ENCODE measurements around the gene YIF1A. TPM values are rescaled to one million over a fixed set of nuclear protein-coding genes. Genes with fewer than 3 reads are reported as not detected.

The YIF1A gene
- total and polyA plus RNA-seq, 2 donors (not counting 3 experiments of a cell fraction or from before 2014, with no cell fraction given): 104 to 271 TPM

- Histone ChIP-seq H2AFZ (ENCODE audit: low read depth, low read length) (no peak overlapping the region), H3K4me2 (ENCODE audit: insufficient read depth, low read length) (no peak overlapping the region), H3K36me3 (ENCODE audit: control insufficient read depth in 2 of 2, extremely low read depth in 1 of 2, insufficient read depth in 2 of 2, low read length in 2 of 2) (peaks cover 14 to 40% of the 10 kb centered on the region in 2 experiments), H3K9me1 (replicated peaks; ENCODE audit: control insufficient read depth, extremely low read depth, insufficient read depth, low read length) (no peaks in the 10 kb centered on the region), H3K4me3 (replicated peaks in 1 of 3; ENCODE audit: insufficient read depth in 1 of 3, low read depth in 1 of 3, low read length in 3 of 3) (no peak overlapping the region), H3K79me2 (ENCODE audit: control insufficient read depth, insufficient read depth, low read length) (peaks cover 4% of the 10 kb centered on the region), H3K4me1 (ENCODE audit: control insufficient read depth, extremely low read depth, insufficient read depth, low read length) (no peaks in the 10 kb centered on the region), H3K27ac (ENCODE audit: insufficient read depth, low read depth, low read length) (no peak overlapping the region), H3K27me3 (ENCODE audit: control insufficient read depth in 2 of 2, insufficient read depth in 2 of 2, low read length in 2 of 2) (peaks cover 0 to 4% of the 10 kb centered on the region in 2 experiments), H4K20me1 (replicated peaks; ENCODE audit: control insufficient read depth, extremely low read depth, insufficient read depth, low read length) (no peaks in the 10 kb centered on the region), H3K9me3 (replicated peaks; ENCODE audit: control insufficient read depth, insufficient read depth, low read length) (no peaks in the 10 kb centered on the region), H3K9ac (replicated peaks; ENCODE audit: extremely low read depth, insufficient read depth, low read length) (no peak overlapping the region)
- dilution Hi-C loops (cut with MboI; ENCODE audit: extremely low pct_ligation_motif_present, low sequenced_read_pairs): no loop called here
- DNase-seq (ENCODE audit: low read depth, low spot score) (no peak), FAIRE-seq (no peak)
- POLR2A ChIA-PET: no interaction called here
- intact Hi-C loops (cut with micrococcal nuclease): no loop called here
- CTCF ChIA-PET: no interaction called here
- TF ChIP-seq MYC (IDR thresholded peaks at IDR 0.05; ENCODE audit: low read depth, low read length): no peak
- TF ChIP-seq JUN (IDR thresholded peaks at IDR 0.05; ENCODE audit: borderline replicate concordance, insufficient read depth, insufficient read length, low read depth): no peak
- BruUV-seq (replicated peaks): no TSS peak
These were observed 12.8 kb downstream of the YIF1A start for GRCh38 chr11:66275984-66276612.

GRCh38 chr11:66275396-66275795 is 13.5 kb downstream of the YIF1A start:
- H3K4me2 ChIP-seq (ENCODE audit: insufficient read depth, low read length): no peak overlapping the region
- BruUV-seq (replicated peaks): no TSS peak
- H3K4me3 ChIP-seq (replicated peaks in 1 of 3; ENCODE audit: insufficient read depth in 1 of 3, low read depth in 1 of 3, low read length in 3 of 3): no peak overlapping the region
- peaks cover 0 to 4% of the 10 kb centered on the region in 2 experiments for H3K27me3 ChIP-seq (ENCODE audit: control insufficient read depth in 2 of 2, insufficient read depth in 2 of 2, low read length in 2 of 2)
- H4K20me1 ChIP-seq (replicated peaks; ENCODE audit: control insufficient read depth, extremely low read depth, insufficient read depth, low read length): no peaks in the 10 kb centered on the region
- FAIRE-seq (no peak), DNase-seq (ENCODE audit: low read depth, low spot score) (no peak)
- POLR2A ChIA-PET: no interaction called here
- no peak overlapping the region for H2AFZ ChIP-seq (ENCODE audit: low read depth, low read length)
- dilution Hi-C loops (cut with MboI; ENCODE audit: extremely low pct_ligation_motif_present, low sequenced_read_pairs) (no loop called here), intact Hi-C loops (cut with micrococcal nuclease) (no loop called here)
- CTCF ChIA-PET: no interaction called here
- TF ChIP-seq POLR2A (IDR thresholded peaks at IDR 0.05; ENCODE audit: low read depth, low read length) (no peak), POLR2AphosphoS5 (IDR thresholded peaks at IDR 0.05; ENCODE audit: insufficient read depth, low read depth, low read length) (no peak), EZH2 (IDR thresholded peaks at IDR 0.05; ENCODE audit: borderline replicate concordance, low read depth, low read length, severe bottlenecking) (no peak), CTCF (IDR thresholded peaks at IDR 0.05; ENCODE audit: extremely low read depth in 1 of 2, insufficient read depth in 1 of 2, low read depth in 1 of 2, low read length in 2 of 2) (no peak), FOS (IDR thresholded peaks at IDR 0.05; ENCODE audit: borderline replicate concordance, insufficient read depth, low read length) (no peak), MYC (IDR thresholded peaks at IDR 0.05; ENCODE audit: low read depth, low read length) (no peak), GATA2 (IDR thresholded peaks at IDR 0.05; ENCODE audit: insufficient read depth, insufficient read length, low read depth, low read length) (no peak), JUN (IDR thresholded peaks at IDR 0.05; ENCODE audit: borderline replicate concordance, insufficient read depth, insufficient read length, low read depth) (no peak)
- TF ChIP-seq, protein P1, sequence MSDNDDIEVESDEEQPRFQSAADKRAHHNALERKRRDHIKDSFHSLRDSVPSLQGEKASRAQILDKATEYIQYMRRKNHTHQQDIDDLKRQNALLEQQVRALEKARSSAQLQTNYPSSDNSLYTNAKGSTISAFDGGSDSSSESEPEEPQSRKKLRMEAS (IDR thresholded peaks at IDR 0.05; ENCODE audit: insufficient read depth, insufficient read length): no peak
- no peaks in the 10 kb centered on the region for H3K9me1 ChIP-seq (replicated peaks; ENCODE audit: control insufficient read depth, extremely low read depth, insufficient read depth, low read length)
- peaks cover 11% of the 10 kb centered on the region for H3K79me2 ChIP-seq (ENCODE audit: control insufficient read depth, insufficient read depth, low read length)
- peaks cover 14 to 40% of the 10 kb centered on the region in 2 experiments for H3K36me3 ChIP-seq (ENCODE audit: control insufficient read depth in 2 of 2, extremely low read depth in 1 of 2, insufficient read depth in 2 of 2, low read length in 2 of 2)
- H3K9me3 ChIP-seq (replicated peaks; ENCODE audit: control insufficient read depth, insufficient read depth, low read length): no peaks in the 10 kb centered on the region
- H3K4me1 ChIP-seq (ENCODE audit: control insufficient read depth, extremely low read depth, insufficient read depth, low read length): no peaks in the 10 kb centered on the region
- no peak overlapping the region for H3K27ac ChIP-seq (ENCODE audit: insufficient read depth, low read depth, low read length)
- no peak overlapping the region for H3K9ac ChIP-seq (replicated peaks; ENCODE audit: extremely low read depth, insufficient read depth, low read length)
